Measurements from ENCODE around the gene NSD2.

- TF ChIP-seq CTCF (IDR thresholded peaks at IDR 0.05) (no peak), POLR2A (IDR thresholded peaks at IDR 0.05) (no peak)
These were observed 110.3 kb downstream of the NSD2 start for GRCh38 chr4:1981251-1982058.
